GM19455 (cell line): Measurements from ENCODE around the gene CYP2C18.
"Not testable (repeated sequence)": the region's sequence is repeated elsewhere in the genome, so short reads cannot be mapped to it uniquely, and the experiment has no call there.

Experiments
- ATAC-seq: cut with Tn5 transposase; IDR thresholded peaks from one replicate; pipeline ENCODE4 v1.9.1; 2021; ENCODE audit not compliant: unreplicated experiment

The CYP2C18 gene

DNA sequence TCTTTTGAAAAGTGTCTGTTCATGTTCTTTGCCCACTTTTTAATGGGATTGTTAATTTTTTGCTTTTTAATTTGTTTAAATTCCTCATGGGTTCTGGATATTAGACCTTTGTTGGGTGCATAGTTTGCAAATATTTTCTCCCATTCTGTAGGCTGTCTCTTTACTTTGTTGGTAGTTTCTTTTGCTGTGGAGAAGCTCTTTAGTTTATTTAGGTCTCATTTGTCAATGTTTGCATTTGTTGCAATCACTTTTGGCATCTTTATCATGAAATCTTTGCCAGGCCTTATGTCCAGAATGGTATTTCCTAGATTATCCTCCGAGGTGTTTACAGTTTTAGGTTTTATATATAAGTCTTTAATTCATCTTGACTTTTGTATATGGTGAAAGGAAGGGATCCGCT is 55.1 kb downstream of the CYP2C18 start:
- no peak for ATAC-seq

DNA sequence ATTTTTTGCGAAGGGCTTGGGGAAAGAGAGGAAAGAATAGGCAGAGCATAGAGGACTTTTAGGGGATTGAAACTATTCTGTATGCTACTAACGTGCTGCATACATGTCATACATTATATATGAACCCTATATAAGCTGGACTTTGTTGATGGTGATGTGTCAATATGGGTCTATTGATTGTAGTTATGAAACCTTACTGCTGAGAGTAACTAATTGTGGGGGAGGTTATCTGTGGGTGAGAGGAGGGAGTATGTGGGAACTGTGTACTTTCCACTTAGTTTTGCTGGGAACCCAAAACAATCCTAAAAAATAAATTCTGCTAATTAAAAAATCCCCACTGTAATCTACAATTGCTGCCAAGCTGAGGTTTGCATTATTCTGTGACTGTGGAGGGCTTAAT is 63.6 kb downstream of the CYP2C18 start:
- ATAC-seq, result no peak

DNA sequence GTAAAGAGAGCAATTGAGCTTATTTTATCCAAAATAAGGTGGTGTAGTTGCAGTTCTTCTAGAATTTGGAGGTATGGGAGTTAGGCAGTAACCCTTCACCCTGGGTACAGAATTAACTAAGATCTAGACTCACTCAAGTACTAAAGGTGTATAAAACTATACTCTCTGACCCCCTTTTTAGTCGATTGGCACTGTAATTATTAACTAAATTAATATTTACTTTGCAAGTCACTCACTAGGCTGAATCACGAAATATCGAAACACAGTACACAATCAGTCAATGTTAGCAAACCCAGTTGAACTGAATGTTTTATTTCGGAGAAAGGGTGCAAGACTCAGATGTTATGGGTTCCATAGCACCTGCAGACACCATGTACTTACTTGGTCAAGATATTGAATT is 64.3 kb downstream of the CYP2C18 start:
- no peak for ATAC-seq

DNA sequence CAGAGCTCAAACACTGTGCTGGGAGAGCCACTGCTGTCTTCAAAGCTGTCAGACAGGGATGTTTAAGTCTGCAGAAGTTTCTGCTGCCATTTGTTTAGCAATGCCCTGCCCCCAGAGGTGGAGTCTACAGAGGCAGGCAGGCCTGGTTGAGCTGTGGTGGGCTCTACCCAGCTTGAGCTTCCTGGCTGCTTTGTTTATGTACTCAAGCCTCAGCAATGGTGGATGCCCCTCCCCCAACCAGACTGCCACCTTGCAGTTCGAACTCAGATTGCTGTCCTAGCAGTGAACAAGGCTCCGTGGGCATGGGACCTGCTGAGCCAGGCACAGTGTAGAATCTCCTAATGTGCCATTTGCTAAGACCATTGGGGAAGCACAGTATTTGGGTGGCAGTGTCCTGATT is 74.4 kb downstream of the CYP2C18 start:
- ATAC-seq, result no peak

GRCh38 chr10:94760586-94761178 is 77.2 kb downstream of the CYP2C18 start:
- ATAC-seq, result no peak

- no peak for ATAC-seq
Measured at GRCh38 chr10:94762393-94762792, 78.9 kb downstream of the CYP2C18 start, which contains the start of gene CYP2C19. CYP2C19 (plus strand) TSS chr10:94762681; CDS start chr10:94762706, 25 bp downstream.

- not testable (repeated sequence) for ATAC-seq
Measured at GRCh38 chr10:94775425-94775824, 91.9 kb downstream of the CYP2C18 start.

- no peak for ATAC-seq
Measured at GRCh38 chr10:94777886-94778458, 94.4 kb downstream of the CYP2C18 start.

GRCh38 chr10:94780844-94781243 is 97.3 kb downstream of the CYP2C18 start:
- no peak for ATAC-seq

DNA sequence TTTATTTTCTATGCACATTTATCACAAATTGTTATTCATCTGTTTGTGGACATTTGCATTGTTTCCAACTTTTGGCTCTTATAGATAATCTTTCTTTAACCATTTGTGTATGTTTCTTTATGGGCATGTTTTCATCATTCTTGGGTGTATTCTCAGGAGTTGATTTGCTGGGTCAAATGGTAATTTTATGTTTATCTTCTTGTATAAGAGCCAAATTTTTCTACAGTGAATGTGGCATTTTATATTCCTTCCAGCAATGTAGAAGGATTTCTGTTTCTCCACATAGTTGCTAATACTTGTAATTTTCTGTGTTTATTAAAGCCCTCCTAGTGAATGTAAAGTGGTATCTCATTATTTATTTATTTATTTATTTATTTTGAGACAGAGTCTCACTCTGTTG is 100.7 kb downstream of the CYP2C18 start:
- no peak for ATAC-seq

- ATAC-seq, result no peak
Measured at GRCh38 chr10:94785211-94785610, 101.7 kb downstream of the CYP2C18 start.
